ENCODE data around the gene KRT82.
"Not testable (repeated sequence)": the region's sequence is repeated elsewhere in the genome, so short reads cannot be mapped to it uniquely, and the experiment has no call there.

Gene KRT82

DNA sequence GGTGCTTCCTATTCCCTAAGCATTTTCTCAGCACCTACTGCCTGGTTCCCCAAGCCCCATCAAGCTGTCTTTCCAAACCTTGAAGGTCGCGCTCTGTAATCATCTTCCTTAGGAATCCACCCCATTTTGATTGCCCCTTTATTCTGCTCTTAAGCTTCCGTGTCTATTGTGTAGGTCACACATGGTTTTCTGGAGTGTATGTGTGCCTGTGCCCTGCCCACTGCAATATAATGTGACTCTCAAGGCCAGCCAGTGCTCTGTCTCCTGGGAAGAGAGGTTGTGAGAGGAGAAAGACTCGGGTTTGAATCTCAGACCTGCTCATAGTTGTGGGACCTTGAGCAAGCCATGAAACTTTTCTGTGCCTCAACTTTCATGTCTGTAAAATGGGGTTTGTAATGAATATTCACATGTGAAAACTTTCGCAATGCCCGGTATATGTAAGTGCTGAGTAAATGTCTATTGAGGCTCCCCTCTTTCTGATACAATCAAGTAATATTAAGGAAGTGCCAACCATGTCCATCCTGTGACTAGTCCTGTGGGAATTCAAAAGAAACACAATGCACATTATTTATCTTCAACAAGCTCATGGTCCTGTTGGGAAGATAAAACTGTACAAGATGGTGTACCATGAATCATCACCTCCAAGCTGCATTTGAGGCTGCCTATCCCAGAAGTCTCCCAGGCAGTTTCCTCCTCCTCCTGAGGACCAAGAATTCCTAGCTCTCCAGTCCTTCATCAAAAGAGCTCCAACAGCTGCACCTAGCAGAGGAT, 28.8 kb upstream of the KRT82 start:
- DNase-seq = no peak

DNA sequence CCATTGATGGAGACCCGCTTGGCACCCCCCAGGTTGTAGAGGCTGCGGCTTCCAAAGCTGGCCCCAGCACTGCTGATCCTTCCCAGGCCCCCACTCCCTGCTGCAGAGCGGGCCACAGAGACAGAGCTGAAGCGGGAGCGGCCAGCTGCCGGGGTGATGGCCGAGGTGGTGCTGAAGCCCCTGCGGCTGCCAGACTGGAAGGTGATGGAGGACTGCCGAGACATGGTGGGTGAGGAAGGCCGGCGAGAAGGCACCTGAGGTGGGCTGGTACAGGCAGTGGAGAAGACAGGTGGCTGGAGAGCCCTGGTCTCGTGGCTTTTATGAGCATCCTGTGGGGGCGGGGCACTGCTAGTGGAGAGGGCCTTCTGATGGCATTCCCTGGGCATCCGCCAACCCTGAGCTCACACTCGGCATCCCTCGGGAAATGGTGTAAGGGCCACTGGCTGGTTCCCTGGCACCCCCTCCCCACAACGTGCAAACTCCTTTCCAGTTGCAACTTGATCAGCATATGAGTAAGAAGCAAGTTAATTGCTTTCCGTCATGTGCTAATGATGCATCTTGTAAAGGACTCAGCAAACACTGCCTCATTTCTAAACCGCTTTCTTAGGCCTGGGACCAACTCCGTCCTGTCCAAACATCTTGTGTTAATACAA, 28.1 kb upstream of the KRT82 start, which contains the start of gene KRT75:
TSS of gene KRT75 (minus strand) at position 291 of the 653 bp plus-strand sequence. CDS start at position 224, 67 bp downstream.
- DNase-seq = no peak

DNA sequence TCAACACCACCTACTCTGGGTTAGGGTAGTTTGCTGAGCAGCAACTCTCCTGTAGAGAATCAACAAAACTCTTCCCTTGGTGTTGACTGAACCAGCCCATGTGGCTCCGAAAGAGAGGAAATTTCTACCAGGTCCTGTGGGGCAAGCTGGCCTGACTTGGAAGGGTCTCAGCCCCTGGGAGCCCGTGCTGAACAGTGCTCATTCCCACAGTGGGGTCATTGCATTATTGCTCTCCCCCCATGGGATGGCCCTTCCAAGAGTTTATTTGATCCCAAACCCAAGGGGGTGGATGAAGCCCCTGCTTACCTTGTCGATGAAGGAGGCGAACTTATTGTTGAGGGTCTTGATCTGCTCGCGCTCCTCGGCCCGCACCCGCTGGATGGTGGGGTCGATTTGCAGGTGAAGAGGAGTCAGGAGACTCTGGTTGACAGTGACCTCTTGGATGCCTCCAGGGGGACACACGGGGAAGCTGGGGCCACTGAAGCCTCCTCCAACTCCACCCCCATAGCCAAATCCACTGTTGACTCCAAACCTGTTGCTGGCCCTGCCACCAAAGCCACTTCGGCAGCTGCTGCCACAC, 27.5 kb upstream of the KRT82 start:
- DNase-seq = no peak

- no peak for DNase-seq
Observed at GRCh38 chr12:52432559-52433207, 26.5 kb upstream of the KRT82 start.

DNA sequence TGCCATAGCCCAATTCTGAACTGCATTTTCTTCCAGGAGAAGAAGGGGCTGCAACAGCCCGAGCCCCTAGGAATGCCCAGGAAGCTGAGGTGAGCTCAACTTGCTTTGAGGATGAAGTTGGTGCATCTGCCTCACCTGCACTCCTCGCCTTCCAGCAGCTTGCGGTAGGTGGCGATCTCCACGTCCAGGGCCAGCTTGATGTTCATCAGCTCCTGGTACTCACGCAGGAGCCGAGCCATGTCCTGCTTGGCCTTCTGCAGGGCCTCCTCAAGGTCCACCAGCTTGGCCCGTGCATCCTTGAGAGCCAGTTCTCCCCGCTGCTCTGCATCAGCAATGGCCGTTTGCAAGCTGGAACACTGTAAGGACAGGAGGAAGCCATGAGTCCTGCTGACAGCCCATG, 22.0 kb upstream of the KRT82 start:
- DNase-seq = no peak

- DNase-seq = no peak
Observed at GRCh38 chr12:52427083-52427482, 20.9 kb upstream of the KRT82 start.

DNA sequence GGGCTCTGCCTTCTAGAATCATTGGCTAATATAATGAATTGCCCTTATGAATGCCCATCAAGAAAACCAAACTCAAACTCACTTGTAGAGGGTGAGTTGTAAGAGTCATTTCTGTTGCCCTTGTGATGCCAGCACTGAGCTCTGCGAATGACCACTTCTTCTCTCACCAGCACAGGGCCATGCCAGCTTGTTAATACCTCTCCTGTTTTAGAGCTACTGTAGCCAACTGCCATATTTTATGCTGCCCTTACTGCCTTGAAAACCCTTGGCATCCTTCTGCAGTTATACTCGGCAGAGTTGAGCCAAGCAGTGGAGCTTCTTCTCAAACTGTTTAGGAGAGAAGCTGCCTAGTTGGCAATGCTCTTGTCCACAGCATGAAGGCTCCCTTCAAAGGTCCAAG, 19.9 kb upstream of the KRT82 start:
- DNase-seq = no peak

DNA sequence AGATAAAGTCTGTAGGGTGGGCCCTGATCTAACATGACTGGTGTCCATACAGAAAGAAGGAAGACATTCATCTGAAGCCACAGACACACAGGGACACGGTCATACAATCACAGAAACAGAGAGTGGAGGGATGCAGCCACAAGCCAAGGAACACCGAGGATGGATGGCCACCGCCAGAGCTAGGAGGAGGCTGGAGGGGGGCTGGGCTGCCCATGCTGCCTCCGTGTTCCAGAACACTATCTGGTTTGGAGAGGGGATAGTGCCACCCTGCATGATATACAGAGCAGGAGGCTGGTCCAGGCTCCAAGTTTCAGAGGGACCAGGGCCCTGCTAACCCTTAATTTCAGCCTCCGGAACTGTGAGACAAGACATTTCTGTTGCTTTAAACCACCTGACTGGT, 19.3 kb upstream of the KRT82 start:
- DNase-seq = no peak

DNA sequence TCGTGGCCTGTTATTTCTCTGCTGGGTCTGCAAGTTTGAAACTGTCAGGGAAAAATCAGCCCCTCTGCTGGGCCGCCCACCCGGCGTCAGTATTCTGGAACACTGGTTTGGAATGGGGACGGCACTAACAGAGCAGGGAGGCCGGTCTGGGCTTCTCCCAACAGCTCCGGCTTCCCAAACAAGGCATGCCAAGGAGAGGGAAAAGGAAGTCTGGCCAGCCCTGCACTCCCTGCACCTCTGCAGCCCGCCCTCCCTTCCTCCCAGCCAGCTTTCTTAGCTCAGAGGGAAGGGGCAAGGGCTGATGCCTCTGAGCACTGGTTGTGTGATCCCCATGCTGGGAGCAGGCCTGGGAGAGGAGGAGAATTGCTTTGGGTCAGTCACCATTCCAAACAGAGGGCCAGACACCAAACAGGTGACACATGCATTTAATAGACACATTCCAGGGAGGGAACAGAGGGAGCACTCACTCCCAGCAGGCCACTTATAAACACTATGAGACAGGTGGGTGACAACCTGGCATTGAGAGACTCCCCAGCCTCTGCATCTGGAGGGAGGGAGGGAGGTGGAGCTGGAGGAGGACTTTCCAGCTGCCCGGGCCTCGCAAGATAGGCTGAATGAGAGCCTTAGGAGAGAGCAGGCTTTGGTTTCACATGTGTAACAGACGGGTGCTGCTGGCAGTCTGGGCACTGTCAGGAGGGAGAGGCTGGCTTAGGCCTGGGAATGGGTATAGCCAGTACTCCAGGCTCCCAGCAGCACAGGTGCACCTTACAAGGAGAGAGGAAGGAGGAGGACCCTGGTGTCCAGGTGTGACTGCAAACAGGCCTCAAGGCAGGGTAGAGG, 17.7 kb upstream of the KRT82 start:
- DNase-seq = no peak

- no peak for DNase-seq
Observed at GRCh38 chr12:52423035-52423434, 16.9 kb upstream of the KRT82 start.

DNA sequence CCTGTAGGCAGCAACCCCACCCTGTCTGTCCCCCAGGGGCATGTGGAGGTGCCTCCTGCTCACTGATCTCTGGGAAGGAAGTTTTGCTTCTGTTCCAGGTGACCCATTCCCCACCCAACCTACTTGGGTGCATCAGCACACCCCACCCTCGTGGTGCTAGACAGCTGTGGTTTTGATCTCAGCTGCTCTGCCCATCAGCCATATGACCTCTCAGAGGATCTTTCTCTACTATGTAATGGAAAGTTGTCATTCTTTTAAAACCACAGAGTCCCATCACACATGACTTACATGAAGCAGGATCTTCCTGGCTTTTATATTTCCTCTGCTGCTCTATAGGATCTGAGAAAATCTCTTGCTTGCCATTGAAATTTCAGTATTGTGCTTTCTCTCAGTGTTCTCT, 13.5 kb upstream of the KRT82 start:
- DNase-seq = no peak

DNA sequence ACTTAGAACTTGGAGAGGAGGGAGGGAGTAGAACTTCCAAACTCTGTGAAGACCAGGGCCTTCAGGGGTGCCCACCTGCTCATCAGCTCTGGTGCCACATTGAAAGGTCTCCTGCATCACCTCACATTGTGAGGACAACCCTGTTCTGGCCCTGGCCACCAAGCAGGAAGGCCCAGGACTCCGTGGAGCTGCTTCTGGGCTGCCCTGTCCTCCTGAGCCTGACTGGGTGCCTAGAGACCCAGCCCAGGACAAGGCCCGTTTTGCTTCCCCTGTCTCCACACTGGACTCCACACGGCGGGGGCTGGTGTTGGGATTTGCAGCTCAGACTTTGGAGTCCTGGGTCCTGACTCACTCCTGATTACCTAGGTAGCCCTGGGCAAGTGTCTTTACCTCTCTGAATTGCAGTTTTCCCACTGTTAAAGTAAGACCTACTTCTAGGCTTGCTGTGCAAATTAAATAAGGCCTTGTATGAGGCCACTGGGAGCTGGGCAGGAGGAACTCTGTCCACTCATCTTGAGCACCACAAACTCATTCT, 12.5 kb upstream of the KRT82 start:
- no peak for DNase-seq

GRCh38 chr12:52417740-52418139, 11.6 kb upstream of the KRT82 start:
- no peak for DNase-seq

DNA sequence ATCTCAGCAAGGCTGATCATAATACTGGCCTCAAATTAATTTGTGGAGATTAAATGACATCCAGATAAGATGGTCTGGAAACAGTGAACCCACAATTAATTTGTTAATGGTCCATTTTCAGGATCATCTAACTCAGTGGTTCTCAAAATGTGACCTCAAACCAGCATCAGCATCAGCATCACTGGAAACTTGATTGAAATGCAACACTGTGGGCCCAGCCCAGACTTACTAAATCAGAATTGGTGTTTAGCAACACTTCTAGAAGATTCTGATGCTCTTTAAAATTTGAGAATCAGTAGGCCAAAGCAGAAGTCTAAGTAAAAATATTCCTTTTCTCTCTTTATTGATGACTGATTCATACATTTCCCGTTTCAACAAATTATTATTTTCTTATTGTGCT, 10.7 kb upstream of the KRT82 start:
- DNase-seq = no peak

- DNase-seq = no peak
Observed at GRCh38 chr12:52415870-52416750, 10.0 kb upstream of the KRT82 start.

- DNase-seq = no peak
Observed at GRCh38 chr12:52414936-52415335, 8.8 kb upstream of the KRT82 start.

DNA sequence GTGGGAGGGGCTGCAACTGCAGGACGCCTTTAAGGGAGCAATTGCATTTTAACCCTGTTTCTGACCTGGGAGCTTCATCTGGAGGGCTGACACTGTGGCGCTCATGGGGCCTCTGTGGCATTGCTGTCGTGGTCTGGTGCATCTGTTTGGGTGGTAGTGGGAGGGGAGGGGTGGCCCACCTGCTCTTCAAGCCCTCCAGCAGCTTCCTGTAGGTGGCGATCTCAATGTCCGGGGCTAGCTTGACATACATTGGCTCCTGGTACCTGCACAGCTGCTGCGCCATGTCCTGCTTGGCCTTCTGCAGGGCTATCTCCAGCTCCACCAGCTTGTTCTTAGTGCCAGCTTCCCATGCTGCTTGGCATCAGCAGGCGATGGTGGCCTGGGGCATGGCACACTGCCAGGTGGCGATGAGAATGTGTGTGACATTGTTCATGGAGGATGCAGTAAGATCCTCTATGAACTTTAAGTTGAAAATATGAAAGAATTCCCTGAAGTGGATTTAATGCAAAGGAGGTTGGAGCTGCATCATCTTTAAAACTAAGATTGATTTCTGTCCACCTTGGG, 7.7 kb upstream of the KRT82 start:
- no peak for DNase-seq

DNA sequence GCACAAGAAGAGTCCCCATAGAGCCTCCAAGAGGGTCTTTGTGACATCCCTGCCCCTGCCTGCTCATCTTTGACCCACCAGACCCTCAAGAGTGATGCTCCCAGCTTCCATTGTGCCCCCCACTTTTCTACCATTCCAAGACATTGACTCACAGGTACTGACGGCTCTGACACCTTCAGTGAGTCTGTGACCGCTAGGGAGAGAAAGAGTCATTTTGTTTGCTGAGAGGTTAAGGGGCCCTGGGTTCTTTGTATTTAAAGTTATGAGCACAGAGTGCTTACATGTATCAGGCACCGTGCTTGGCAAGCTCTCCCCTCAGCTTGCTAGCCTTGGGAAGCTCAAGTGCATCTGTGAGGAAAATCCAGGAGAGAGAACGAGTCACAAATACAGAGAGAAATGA, 7.1 kb upstream of the KRT82 start:
- DNase-seq = no peak

GRCh38 chr12:52411815-52412214, 5.7 kb upstream of the KRT82 start:
- DNase-seq = no peak

DNA sequence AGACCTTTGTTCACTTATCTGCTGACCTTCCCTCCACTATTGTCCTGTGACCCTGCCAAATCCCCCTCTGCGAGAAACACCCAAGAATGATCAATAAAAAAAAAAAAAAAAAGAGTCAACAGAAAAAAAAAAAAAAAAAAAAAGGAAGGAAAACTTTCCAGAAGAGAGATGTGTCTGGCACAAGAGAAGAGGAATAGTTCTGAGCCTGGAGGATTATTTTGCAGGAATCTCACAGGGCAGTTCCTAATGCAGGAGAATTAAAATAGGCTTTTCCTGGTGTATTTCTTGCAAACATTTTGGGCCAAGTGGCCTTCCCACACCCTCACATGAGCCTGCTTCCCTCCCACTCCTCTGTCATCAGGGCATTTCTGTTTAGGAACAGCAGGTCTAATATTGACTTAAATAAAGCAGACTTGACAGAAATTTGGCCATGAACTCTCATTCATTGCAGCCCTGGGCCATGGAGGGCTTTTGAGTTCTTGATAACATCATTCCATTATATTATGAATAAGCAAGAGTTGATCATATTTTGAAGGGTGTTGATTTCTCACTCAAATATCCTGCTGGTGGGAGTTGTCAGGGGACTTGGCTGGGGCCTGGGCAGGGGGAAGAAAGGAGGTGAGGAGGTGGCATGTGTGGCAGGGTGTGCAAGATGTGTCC, 4.6 kb upstream of the KRT82 start:
- DNase-seq = not testable (repeated sequence)

DNA sequence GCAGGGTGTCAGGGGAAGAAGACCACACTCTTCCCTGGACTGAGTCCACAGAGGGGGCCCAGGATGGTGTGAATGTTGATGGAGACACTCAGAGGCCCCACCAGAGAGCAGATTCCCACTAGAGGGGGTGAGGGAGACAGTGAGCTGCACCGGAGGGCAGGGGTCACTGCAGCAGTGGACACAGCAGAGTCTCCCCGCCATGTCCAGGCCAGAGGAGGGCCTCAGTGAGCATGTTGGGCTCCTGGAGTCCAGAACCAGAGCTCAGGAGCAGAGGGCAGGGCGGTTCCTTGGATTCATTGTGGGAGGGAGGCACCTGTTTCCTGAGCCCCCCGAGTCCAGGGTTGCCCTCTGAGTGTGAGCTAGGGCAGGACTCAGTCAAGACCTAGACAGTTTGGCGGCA, 1.8 kb upstream of the KRT82 start:
- no peak for DNase-seq
